Fibroblast of peridontal ligament (primary cell): Measurements from ENCODE around the gene NANOS1.

Experiments used
- DNase-seq: peaks from one replicate; pipeline ENCODE4 v3.0.0-alpha.2; 2010; ENCODE audit errors: extremely low read depth

The NANOS1 gene, protein sequence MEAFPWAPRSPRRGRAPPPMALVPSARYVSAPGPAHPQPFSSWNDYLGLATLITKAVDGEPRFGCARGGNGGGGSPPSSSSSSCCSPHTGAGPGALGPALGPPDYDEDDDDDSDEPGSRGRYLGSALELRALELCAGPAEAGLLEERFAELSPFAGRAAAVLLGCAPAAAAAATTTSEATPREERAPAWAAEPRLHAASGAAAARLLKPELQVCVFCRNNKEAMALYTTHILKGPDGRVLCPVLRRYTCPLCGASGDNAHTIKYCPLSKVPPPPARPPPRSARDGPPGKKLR

DNA sequence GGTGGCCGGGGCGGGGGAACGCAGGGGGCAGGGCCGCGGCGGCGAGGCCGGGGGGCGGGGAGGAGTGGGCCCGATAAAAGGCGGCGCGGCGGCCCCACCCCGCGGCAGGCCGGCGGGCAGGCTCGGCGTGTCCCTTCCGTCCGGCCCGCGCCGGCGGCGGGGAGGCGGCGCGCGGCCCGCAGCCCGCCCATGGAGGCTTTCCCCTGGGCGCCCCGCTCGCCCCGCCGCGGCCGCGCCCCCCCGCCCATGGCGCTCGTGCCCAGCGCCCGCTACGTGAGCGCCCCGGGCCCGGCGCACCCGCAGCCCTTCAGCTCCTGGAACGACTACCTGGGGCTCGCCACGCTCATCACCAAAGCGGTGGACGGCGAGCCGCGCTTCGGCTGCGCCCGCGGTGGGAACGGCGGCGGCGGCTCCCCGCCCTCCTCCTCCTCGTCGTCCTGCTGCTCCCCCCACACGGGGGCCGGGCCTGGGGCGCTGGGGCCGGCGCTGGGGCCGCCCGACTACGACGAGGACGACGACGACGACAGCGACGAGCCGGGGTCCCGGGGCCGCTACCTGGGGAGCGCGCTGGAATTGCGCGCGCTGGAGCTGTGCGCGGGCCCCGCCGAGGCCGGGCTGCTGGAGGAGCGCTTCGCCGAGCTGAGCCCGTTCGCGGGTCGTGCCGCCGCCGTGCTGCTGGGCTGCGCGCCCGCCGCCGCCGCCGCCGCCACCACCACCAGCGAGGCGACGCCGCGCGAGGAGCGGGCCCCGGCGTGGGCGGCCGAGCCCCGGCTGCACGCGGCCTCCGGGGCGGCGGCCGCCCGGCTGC lies at the start of gene NANOS1:
TSS of gene NANOS1 (plus strand) at position 102 of the 808 bp plus-strand sequence. CDS start at position 190, 88 bp downstream.
- DNase-seq = no peak

DNA sequence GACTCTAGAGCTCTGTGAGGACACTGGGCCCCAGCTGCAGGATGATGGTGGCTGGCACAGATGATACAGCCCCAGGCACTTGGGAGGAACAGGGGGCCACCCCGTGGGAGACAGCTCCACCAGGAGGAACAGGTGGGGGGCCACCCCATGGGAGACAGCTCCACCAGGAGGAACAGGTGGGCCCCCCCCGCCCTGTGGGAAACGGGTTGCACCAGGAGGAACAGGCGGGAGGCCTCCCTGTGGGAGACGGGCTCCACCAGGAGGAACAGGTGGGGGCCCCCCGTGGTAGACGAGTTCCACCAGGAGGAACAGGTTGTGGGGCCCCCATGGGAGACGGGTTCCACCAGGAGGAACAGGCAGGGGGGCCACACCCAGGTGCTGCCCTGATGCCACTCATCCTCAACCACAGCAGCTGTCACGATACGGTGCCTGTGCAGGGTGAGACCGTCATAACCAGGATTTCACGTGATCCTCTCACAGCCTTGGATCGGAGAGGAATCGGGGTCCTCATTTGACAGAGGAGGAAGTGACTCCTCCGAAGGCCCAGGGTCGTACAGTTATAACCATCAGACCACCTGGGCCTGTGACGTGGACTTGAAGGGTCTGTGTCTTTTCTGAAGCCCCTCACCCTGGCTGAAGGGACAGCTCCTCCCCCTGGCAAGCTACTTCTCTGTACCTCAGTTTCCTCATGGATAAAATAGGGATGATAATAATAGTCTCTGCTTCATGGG lies 49.2 kb upstream of the NANOS1 start:
- no peak for DNase-seq

DNA sequence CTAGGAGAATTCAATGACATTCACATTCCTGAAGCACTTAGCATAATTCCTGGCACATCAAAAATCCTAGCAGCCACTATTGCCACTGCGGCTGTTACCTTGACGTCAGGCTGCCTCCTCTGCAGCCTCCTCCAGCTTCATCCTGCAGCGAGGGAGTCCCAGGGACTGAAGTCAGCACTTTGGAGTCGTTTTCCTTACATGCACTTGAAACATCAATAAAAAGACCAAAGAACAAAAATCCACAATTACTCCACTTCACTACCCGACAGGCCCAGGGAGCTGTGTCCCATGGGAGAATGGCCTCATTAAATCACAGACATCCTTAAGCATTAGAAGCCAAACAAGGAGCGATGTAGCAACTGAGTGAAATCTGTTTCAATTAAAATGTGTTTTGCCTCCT lies 48.6 kb upstream of the NANOS1 start:
- DNase-seq = no peak

DNA sequence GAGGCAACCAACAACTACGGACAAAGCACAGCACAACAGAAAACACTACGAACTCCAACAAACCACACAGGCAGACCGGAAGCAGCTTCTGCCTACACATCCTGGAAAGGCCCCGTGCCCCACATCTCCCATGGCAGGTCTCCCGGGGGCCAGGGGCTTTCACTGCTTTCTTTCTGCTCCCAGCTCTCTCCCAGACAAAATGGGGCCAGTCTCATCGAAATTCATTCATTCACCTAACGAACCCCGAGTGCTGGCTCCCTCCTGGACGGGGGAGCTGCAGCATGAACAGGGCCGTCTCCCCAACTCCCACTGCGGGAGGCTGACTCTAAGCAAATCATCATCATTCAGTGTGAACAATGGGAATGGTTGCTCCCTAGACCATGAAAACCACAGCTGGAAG lies 47.6 kb upstream of the NANOS1 start:
- DNase-seq = no peak

DNA sequence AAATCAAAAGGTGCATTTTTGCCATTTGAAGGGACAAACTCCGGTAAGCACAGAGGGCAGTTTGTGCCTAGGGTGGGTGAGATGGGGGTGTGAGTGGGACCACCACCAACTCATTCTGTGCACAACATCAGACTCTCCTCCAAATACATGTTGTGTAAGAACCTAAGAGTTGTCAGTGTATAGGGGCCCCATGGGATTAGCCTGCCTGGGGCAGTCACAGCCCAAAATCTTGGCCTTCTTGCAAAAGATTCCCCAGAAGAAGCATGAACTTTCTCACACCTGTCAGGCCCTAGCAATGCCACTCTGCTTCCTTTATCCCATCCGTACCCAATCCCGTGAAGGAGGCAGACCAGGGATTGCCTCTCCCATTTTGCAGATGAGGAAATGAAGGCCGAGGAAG lies 47.1 kb upstream of the NANOS1 start:
- no peak for DNase-seq

DNA sequence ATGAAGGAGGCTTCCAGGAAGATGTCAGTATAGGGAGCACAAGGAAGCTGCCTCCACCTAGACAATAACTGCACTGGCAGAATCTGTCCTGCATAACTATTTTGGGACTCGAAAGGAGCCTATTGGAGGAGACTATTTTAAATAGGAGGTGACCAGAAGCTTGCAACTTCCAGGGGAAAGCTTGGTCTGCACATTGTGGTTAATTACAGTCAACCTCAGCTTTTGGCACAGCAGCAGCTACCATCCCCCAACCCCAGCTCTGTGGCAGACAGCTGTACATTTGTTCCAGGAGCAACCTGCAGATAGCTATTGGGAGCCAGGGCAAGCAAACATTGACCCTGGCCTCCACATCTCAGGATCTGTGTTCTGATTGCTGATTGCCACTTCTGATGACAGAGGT lies 46.3 kb upstream of the NANOS1 start:
- no peak for DNase-seq

DNA sequence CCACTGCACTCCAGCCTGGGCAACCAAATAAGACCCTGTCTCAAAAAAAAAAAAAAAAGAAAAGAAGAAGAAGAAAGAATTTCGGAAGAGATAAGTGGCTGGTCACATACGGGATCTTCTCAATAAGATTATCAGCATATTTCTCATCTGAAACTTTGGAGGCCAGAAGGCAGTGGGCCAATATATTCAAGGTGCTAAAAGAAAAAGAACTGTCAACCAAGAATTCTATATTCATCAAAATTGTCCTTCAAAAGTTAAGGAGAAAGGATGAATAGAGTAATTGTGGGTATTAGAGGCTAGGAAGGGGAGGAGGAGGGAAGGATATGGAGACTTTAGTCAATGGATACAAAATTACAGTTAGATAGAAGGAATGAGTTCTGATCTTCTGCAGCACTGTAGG lies 43.9 kb upstream of the NANOS1 start:
- no peak for DNase-seq

DNA sequence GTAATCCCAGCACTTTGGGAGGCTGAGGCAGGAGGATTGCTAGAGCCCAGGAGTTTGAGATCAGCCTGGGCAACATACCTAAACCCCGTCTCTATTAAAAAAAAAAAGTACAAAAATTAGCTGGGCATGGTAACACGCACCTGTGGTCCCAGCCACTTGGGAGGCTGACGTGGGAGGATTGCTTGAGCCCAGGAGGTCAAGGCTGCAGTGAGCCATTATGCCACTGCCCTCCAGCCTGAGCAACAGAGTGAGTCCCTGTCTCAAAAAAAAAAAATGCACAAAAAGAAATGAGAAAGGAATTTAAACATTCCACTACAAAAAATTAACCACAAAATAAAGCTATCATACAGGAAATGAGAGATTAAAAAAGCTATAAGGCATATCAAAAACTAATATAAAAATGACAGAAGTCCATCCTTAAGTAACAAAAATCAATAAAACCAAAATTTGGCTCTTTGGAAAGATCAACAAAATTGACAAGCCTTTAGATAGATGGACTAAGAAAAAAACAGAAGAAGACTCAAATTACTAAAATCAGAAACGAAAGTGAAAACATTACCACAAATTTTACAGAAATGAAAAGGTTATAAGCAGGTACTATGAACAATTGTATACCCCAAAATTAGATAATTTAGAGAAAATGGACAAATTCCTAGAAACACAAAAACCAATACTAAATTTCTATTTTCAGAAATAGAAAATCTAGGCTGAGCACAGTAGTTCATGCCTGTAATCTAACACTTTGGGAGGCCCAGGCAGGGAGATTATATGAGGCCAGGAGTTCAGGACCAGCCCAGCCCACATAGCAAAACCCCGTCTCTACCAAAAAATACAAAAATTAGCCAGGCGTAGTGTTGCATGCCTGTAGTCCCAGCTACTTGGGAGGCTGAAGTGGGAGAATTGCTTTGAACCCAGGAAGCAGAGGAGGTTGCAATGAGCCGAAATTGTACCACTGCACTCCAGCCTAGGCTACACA lies 42.4 kb upstream of the NANOS1 start:
- no peak for DNase-seq

DNA sequence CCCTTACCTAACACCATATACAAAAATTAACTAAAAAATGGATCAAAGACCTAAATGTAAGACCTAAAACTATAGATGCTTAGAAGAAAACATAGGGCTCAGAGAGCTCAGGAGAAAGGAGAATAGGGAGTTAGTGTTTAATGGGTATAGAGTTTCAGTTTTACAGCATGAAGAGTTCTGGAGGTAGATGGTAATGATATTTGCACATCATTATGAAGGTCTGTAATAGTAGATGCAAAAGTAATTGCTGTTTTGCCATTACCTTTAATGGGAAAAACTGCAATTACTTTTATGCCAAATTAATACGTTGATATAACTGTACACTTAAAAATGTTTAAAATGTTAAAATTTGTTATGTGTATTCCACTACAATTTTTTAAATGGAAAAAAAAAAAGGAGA lies 39.2 kb upstream of the NANOS1 start:
- DNase-seq = no peak

DNA sequence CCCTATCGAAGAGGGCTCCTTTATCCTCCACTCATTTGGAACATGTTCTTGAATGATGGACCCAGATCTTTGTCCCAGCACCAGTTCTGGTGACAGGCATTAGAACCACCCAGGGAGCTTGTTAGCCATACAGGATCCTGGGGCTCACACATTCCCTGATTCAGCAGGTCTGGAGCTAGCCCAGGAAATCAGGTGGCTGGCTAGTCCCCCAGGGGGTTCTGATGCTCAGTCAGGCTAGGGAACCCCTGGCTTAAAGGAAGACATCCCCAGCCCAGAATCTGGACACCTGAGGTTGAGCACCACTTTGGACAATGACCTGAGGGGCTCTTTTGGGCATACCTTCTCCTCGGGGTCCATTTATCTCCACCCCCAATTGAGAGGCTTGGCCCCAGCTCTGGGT lies 37.0 kb upstream of the NANOS1 start:
- no peak for DNase-seq

DNA sequence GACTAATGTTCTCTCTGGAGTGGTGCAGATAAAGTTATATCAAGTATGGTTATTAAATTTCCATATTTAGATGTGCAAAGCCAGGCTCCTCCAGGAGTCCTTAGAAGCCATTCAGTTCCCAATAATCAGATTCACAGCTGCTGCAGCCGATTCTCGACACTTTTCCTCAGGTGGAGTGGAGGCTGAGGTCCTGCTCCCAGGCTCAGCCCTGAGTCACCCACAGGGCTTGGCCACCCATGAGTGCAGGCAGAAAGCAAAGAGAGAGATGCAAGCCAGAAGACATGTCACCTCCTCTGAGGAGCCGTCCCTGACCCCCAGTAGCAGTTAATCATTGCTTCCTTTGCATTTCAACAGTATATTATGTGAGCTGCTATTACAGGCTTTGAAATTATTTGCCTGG lies 36.3 kb upstream of the NANOS1 start:
- no peak for DNase-seq

DNA sequence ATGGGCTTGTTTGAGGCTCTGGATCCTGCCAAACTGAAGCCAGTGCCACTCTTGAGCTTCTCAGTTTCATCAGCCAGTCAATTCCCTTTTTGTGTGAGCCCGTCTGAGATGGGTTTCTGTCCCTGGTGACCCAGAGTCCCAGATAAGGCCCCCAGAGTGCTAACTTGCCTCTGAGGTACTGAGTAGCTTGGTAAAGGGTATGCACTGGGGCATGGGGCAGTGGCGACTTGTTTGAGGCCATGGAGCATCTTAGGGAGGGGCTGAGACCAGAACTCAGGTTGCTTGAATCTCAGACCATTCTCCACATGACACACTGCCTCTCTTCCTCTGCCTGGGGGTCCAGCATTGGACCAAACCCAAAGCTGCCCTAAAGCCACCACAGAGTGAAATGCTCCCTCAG lies 35.2 kb upstream of the NANOS1 start:
- no peak for DNase-seq

DNA sequence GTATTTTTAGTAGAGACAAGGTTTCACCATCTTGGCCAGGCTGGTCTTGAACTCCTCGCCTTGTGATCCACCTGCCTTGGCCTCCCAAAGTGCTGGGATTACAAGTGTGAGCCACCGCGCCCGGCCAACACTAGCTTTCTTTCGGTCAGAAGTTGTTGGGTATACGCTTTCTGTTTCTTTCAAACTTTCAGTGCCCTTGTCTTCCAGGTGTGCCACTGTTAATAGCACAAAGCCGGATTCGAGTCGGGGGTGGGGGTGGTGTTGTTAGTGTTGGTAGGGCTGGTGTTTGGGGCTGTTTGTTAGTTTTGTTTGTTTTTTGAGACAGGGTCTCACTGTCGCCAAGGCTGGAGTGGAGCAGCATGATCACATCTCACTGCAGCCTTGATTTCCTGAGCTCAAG lies 33.8 kb upstream of the NANOS1 start:
- no peak for DNase-seq

DNA sequence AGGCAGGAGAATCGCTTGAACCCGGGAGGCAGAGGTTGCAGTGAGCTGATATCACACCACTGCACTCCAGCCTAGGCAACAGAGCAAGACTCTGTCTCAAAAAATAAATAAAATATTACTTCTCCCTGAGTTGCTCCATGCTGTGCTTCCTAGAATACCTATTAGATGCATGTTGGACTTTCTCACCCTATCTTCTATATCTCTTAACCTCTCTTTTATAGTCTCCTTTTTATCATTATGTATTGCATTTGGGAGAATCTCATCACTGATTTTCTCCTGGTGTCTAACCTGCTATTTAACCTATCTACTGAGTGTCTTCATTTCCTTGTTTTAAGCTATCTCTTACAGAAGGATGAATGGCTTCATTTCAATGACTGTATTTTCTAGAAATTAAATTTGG lies 32.1 kb upstream of the NANOS1 start:
- DNase-seq = no peak

DNA sequence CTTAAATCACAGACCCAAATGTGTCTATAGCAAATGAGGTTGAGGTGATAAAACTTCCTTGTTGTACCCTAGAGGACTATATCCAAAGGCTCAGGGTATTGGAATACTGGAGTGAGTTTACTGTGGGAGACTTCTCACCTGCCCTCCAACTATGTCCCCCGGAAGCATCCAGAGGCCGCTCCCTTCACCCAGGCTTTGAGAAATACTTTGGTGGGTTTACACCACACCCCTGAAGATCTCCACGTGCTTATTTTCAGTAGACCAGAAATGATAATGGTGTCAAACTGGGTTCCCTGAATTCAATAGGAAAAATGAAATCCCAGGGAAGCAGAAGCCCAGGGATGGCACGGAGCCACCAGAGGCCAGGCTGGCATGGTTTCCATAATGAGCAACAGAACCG lies 31.3 kb upstream of the NANOS1 start:
- DNase-seq = no peak

DNA sequence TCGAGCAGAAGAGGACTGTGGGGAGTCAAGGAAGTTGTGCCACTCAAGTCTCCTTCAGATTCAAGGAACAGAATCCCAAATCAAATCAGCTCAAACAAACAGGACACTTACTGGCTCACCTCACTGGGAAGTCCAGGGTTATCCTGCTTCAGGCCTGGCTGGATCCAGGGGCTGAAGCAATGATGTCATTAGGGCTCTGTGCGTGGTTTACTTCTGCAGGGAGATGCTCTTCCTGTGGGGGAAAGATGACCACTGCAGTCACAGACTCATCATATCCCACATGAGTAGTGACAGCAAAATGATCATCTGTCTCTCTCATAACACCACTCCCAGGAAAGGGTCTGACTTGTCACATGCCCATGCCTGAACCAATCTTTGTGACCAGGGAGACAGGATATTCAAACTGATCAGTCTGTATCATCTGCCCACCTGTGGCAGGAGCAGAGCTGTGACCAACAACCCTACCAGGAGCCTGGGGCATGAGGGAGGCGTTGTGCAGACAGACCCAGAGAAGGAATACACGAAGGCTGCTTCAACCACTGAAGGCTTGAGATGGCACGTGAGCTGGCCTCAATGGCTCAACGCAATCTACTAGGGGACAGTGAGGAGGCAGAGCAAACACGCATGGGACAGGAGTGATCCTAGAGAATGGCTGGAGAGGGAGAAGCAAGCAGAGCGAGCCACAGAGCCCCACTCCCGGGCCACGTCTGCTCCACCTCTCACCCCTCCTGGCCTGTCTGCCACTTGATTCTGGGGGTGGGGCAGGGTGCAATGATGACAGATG lies 27.6 kb upstream of the NANOS1 start:
- no peak for DNase-seq

DNA sequence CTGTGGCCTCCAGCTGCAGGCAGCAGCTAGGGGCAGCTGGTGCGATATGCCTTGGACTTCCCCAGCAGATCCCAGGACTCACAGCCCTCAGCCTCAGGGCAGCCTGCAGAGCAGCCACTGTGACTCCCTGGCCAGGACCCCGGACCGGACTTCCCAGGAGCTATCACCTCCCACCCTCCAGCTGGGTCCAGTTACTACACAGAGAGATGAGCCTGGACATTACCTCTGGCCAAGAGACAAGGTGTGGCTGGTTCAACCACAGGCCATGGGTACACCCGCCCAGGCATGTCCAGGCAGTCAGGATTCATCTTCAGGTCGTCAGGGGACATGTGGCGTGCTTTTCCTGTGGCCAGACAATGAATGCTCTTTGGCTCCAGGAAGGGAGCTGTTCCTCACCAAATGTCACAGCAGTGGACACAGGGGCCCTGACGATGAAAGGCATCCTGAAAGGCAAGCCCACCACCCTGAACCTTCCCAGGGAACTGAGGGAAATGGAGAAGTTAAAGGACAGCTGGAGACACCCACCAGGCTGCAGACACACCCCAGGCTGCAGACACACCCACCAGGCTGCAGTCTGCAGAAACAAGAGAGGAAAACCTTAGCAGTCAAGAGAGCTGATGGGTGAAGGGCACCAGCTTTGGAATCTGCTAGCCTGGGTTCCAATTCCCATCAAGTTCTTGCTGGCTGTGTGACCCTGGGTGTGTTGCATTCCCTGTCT lies 25.8 kb upstream of the NANOS1 start:
- DNase-seq = no peak

DNA sequence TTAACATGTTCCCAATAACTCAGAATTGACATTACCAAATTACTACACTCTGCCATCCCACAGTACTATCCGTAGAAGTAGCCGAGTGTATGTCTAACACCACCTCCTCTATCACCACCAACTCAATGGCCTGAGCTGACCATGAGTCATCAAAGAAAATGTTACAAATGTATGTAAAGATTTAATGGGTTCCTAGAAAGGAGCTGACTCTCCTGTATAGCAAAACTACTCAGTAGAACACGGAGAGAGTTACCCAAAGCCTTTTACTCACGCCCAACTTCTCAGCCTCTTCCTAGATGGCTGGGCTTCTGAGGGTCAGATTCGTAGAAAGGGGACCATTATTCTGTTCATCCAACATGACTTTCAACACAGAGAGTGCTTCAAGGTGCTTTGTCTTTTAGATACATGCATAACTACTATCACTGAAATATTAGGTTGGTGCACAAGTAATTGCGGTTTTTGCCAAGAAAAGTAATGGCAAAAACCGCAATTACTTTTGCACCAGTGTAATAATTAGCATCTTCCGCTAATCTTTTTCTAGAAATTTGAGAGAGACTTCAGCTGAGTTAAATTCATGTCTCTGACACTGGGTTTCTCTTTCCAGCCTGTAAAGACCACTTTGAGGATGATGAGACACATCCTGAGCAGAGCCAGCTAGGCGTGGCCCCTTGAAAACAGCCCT lies 24.0 kb upstream of the NANOS1 start:
- no peak for DNase-seq

DNA sequence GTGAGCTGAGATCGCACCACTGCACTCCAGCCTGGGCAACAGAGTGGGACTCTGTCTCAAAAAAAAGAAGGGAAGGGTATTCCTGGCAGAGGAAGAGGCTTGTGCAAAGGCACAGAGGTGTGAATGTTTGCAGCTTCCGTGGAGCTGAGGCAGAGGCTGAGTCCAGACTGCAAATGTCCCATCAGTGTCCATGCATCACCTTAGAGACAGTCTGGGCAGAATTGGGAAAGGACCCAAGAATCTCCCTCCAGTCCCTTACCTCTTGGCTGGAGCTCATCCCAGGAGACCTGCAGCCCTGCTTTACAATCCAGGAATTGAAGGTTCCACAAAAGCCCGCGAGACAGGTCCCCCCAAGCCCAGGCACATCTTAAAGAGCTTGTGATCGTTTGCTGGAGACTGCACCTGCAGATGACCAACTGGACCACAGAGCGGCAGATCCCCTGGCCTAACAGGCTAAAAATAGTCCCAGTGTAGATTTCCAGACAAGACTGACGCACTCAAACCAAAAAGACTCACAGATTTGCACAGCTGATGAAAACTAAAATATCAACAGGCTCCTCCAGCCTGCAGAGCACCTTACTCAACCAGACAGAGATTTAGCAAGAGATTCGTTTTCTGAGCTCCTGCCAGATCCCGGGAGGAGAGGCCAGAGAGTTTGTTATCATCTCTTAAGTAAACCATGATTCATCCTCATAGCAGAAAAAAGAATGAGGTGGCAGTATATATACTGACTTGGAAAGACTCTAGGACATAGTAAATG lies 22.9 kb upstream of the NANOS1 start:
- peak; percentile 99 for DNase-seq
